Sigmoid colon (tissue), 4 donors: Measurements from ENCODE around the gene NXN.

Experiments
- POLR2A ChIP-seq, 2 donors: fragments of 450-650 bp; IDR thresholded peaks; one replicate each; pipeline ENCODE4 v1.6.1; 2016; ENCODE audit warnings: antibody characterized with exemption in 2 of 2, mild to moderate bottlenecking in 2 of 2, moderate library complexity in 2 of 2
- POLR2AphosphoS5 ChIP-seq, 4 donors: sonication (generic); formaldehyde crosslinking; IDR thresholded peaks; one replicate each; pipeline ENCODE4 v1.6.1; 2017; ENCODE audit warnings: antibody characterized with exemption in 4 of 4
- TF ChIP-seq, protein P1 (sequence below), 4 experiments: fragments of 450-650 bp in 3 of 4; fragments of 200-600 bp in 1 of 4; IDR thresholded peaks; one replicate each; pipeline ENCODE4 v1.5.1; 2016 to 2019; ENCODE audit warnings: antibody characterized with exemption in 4 of 4, mild to moderate bottlenecking in 3 of 4, moderate library complexity in 2 of 4

DNA sequence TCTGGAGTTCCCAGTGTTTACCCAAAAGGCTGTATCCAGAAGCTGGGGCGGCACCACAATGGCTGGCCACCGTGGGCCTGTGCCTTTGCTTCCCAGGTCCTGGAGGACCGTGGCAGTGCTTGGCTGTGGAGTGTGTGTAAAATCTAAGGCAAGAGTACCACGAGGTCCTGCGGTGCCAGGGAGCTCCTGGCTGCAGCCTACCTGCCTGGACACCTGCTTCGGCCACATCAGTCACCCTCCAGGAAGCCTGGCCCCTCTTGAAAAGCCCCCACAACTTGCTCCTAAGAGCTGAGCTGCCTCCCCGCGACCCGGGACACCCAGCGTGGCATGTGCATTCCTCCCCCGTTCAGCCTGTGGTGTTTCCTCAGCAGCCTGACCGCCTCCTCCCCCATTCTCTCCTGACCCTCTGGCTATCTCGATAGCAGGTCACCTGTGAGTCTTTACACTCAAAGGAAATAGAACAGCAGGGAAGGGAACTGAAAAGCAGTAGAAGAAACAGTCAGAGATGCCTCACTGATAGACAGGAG lies 25.3 kb upstream of the NXN start:
- no peak for TF ChIP-seq POLR2AphosphoS5 (IDR thresholded peaks at IDR 0.05)
- TF ChIP-seq, protein P1, sequence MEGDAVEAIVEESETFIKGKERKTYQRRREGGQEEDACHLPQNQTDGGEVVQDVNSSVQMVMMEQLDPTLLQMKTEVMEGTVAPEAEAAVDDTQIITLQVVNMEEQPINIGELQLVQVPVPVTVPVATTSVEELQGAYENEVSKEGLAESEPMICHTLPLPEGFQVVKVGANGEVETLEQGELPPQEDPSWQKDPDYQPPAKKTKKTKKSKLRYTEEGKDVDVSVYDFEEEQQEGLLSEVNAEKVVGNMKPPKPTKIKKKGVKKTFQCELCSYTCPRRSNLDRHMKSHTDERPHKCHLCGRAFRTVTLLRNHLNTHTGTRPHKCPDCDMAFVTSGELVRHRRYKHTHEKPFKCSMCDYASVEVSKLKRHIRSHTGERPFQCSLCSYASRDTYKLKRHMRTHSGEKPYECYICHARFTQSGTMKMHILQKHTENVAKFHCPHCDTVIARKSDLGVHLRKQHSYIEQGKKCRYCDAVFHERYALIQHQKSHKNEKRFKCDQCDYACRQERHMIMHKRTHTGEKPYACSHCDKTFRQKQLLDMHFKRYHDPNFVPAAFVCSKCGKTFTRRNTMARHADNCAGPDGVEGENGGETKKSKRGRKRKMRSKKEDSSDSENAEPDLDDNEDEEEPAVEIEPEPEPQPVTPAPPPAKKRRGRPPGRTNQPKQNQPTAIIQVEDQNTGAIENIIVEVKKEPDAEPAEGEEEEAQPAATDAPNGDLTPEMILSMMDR (IDR thresholded peaks at IDR 0.05), result no peak
- TF ChIP-seq POLR2A (IDR thresholded peaks at IDR 0.05), result no peak
